ENCODE results near the gene MAGEB17.
"Not testable (repeated sequence)": the region's sequence is repeated elsewhere in the genome, so short reads cannot be mapped to it uniquely, and the experiment has no call there.

MAGEB17 gene, protein sequence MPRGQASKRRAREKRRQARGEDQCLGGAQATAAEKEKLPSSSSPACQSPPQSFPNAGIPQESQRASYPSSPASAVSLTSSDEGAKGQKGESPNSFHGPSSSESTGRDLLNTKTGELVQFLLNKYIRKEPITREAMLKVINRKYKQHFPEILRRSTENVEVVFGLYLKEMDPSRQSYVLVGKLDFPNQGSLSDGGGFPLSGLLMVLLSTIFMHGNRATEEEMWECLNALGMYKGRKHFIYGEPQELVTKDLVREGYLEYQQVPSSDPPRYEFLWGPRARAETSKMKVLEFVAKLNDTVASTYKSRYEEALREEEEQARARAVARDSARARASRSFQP

DNA sequence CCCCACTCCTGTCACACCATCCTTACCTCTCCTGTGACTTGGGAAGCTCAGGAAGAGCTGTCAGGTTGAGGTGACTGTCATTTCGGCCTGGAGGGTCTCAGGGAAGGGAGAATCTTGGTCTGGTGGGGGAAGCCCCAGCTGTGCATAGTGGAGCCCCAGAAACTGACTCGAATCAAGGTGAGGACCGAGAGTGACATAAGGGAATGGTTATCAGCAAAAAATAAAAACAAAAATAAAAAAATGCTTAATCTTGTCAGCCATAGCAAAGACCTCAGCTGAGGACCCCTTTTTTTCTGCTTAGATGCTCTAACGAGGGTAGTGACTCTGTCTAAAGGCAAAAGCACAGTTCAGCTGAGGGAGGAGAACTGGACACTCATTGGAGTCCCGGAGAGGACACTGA, at the start of gene MAGEB17:
Gene MAGEB17, plus strand, starts transcription at position 301 of the 400 bp plus-strand sequence. CDS start 2,902 bp downstream, outside the sequence.
- no peak for DNase-seq

DNA sequence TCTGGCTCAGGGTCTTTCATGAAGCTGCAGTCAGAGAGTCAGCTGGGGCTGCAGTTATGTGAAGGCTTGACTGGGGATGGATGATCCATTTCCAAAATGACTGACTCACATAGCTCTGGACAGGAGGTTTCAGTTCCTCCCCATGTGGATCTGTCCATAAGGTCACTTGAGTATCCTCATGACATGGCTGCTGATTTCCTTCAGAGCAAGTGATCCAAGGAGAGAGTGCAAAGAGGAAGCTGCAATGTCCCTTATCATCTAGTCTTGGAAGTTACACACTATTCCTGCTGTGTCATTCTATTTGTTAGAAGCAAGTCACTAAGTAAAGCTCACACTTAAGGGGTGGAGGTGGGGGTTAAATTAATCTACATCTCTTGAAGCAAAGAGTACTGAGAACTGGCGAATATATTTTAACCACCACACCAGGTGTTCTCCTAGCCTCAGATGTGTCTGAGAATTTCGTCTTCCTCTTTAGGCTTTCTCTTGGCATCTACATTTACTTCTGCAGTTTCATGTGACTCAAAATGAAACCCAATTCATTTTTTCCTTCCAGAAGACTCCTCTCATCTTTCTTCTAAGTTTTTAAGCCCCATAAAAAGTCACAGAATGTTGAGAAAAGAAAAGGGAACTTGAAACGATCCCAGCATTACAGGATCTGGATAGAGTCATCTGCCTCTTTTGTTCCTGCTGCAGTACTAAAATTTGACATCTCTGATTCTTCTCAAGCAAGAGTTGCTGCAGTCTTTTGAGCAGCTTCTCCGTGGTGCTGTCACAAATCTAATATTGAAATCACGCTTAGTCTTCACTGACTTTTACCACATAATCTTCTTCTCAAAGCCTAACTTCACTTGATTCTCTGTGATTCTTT, 47.7 kb upstream of the MAGEB17 start:
- no peak for DNase-seq

DNA sequence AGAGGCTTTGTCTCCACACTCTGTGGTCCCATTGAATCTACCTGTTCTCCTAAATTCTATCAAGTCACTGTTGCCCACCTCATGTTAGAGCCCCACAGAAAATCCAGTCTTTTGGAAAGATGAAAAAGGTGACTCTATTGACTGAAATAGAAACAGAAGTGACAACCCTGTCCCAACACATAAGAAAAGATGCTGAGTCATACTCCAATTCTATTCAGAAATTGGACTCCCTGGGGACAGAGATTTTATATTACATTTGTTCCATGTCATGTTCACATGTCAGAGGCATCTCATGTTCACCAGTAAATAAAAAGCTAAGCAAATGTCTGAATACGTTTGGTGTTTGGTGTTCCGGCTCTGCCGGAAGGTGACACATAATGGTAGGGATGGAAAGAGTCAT, 46.9 kb upstream of the MAGEB17 start:
- no peak for DNase-seq

DNA sequence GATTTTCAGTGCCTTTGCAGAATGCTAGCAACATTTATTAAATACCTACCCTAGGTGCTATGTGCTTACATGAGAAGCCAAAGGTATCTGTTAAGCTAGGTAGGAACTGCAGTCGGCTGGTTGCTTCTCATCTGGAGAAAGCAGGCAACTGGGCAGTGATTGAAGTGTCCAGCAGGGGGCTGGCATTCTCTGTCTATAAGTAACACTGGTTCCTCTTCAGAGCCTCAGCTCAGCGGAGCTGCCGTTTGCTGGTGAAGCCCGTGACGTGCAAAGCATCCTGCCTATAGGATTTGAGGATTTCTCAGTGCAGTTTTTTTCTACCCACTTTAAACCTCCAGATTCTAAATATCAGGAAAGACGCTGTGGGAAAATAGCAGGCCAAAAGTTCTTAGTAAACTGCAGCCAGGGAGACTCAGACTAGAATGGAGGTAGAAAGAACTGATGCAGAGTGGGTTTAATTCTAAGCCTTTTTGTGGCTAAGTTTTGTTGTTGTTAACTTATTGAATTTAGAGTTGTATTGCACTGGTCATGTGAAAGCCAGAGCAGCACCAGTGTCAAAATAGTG, 44.0 kb upstream of the MAGEB17 start, which contains the start of gene GRPR:
Gene GRPR, plus strand, starts transcription at position 344 of the 565 bp plus-strand sequence. CDS start 389 bp downstream, outside the sequence.
- DNase-seq = peak; percentile 30 to 31

DNA sequence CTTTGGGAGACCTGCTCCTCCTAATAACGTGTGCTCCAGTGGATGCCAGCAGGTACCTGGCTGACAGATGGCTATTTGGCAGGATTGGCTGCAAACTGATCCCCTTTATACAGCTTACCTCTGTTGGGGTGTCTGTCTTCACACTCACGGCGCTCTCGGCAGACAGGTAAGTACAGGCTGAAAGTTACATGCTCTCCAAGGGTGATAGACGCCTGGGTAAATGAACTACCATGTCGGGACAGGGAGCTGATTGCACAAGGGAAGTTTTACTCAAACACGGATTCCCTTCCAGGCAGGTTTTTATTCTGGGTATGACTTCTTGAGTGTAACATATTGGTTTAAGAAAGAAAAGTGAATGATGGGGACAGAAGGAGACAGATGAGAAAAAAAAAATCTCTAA, 43.1 kb upstream of the MAGEB17 start:
- no peak for DNase-seq

DNA sequence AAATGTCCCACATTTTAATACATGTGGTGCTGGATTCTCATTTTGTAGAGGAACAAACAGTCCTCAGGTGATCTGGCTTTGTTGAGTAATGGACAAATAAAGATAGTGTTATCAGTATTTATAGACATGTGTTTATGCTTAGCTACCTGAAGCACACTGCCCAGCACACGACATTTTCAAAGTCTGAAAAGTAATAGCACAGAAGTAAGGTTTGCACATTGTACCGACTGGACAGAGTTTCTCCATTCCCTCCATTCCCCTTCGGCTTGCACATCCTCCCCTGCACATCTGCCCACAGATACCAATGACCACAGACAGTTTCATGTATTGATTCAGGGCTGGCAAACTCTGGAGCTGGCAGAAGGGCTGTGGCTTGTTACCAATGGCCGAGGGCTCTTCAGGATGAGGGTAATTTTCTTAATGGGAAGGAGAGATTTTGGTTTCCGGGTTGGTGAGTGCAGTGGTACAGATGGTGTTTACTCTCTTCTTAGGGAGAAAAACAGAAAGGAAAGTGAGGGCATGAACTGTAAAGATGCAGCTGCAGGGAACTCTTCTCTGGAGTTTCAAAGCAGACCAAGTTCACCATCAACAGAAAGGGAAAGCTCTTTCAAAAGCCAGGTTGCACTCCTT, 41.6 kb upstream of the MAGEB17 start:
- no peak for DNase-seq

DNA sequence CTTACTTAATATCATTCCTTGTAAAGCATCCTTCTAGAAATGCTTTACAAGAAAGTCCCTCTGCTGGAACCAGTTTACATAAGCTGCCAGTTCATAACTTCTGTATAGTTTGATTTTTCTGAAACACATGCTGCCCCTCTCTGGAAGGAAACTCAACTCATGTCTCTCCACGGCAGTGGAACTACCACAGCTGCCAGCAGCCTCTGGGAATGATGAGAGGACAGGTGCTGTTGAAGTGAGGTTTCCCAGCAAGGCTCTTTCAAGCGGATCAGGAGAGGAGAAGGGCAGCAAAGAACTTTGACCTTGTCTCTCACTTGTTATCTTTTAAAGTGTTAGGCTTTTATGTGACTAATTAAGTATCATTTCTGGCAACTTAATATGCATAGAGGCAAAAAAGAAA, 36.6 kb upstream of the MAGEB17 start:
- DNase-seq = no peak

DNA sequence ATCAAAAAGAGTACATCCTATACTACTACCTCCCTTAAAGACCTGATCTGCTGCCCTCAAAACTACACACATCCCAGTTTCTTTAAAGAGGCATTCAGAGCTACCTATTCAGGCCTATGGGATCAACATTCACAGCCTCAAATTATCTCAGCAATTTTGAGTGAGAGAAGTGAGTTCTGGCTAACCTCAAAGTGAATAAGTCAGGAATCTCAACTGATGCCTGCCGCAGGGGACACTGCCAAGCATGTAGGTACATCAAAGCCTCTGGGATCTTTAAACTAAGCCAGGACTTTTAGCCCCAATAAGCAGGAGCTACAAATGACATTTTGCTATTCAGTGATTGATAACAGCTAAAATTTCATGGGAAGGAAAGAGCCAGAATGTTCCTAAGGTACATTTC, 32.3 kb upstream of the MAGEB17 start:
- no peak for DNase-seq

DNA sequence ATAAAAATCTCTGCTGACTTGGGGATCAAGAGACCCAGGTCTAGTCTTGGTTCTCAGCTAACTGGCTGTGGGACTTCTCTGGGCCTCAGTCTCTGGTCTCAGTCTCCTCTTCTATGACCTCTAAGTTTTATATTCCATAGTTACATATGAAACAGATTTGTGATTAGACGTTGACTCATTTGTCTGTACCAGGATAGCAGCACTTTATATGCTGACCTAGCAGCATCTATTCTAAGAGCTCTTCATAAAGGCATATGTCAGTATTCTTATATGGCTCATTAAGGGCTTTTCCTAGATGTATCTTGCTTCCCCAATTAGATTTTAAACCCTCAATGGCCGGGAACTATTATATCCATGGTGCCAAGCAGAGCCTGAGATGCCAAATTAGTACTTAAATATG, 31.2 kb upstream of the MAGEB17 start:
- DNase-seq = no peak

DNA sequence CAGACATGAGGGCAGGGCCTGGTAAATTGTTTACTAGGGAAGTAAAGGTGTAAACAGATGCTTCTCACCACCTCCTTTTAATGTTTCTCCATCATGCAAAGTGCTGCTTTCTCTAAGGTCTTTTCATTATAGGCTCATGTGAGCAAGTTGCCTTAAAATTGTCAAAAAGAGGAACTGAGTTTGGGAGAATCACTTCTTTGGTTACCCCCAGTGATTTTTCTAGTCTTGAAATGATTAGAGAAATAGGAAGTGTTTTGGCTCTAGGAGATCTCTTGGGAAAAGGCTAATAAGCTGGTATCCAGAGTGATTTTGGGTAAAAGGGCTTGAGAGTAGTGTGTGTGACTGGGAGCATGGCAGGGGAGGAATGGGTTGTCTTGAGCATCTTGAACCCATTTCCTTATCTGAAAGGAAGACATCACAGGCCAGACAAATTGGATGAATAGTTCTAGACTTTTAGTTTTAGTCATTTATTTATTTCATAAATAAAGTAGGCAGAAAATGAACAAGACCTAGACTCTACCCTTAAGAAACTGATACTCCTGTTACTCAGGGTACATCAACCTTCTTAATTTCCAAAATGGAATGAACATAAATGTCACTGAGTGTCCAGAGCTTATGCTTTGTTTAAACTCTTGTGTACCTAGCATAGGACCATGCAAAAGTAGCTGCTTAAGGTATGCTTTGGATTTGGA, 29.7 kb upstream of the MAGEB17 start:
- DNase-seq = no peak

DNA sequence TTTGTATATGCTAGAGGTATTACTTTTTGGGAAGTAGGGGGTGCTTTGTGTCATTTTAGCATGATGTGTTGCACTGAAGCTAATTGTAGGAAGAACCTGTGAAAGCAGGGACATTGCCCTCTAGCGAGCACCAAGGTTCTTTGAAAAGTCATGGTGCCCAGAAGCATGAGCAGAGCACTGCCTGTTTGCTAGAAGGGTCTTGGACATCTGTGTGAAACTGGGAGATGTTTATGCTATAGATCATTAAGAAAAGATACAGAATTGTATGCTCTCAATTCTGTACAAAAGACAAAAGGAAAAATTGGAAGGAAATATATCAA, 29.2 kb upstream of the MAGEB17 start:
- no peak for DNase-seq

DNA sequence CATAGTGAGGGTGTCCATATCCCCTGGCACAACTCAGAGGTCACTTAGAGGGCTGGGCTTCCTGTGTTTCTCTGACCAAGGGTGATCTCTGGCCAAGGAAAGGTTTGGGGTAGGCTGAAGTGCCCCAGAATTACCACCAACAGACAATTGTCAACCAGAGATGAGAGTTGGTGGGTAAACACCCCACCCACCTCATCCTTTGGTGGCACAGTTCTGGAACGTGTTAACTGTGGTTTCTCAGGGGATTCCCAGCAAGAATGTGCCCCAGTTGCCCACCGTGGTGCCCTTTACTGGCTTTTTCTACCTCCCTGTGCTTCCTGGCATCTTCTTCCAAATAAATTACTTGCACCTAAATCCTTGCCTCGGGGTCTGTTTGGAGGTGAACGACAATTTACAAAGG, 26.8 kb upstream of the MAGEB17 start:
- DNase-seq = no peak

DNA sequence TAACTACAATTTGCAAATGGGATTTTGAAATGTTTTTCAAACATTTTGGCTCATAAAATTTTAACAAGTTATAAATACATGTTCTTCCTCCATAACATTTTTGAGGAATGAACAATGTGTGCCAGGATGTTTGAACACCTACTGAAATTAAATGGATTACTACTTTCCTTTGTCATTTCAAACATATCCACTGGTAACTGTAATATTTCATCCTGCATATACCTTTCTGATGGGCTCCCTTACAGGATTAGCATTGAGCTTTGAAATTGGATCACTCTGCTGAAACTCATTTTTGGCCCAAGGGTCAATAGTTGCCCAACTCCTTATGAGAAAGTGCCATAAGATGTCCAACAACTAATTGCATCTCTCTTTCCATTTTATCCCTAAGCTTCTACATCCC, 26.3 kb upstream of the MAGEB17 start:
- no peak for DNase-seq

DNA sequence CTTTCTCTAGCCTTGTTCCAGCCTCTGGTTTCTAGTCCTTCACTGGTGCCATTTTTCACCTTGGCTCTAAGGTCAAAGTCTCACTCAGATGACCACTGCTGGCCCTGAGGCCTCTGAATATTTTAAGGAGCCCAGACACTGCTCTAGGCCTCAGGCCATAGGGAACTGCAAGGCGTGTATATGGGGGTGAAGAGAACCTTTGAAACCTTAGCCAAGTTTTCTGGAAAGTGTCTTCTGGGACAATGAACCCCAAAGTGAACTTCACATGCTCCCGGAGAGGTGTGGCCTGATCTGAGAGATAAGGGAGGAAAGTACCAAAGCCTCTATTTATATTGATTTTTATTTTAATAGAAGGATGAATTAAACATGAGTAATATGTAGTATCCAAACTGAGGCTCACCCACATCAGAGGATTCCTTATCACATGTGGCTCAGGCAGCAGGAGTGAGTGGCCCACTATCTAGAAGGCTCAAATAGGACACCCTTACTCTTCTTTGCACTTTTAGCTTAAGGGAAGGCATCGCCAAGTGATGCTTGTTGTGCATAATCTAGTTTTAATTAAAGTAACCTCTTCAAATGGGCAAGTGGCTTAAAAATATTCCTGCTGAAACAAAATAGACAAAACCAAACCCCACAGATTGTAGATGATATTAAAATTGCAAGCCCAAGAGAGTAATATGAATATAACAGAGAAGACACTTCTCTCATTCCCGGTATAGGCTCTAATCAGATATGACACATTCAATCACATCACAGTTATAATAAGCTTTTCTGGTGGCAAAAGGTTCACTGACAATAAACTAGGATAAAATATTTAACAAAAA, 25.6 kb upstream of the MAGEB17 start:
- no peak for DNase-seq

DNA sequence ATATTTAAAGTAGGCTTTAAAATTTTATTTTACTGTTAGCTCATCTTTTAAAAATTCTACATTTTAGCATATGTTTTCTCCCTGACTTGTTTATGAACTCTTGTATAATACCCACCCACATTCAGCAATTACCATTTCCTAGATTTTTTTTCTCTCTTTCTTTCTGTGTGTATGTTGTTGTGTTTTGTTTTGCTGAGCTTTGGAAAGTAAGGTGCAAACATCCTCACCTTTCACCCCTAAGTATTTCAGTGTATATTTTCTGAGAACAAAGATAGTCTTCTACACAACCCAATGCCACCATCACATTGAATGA, 25.1 kb upstream of the MAGEB17 start:
- no peak for DNase-seq

DNA sequence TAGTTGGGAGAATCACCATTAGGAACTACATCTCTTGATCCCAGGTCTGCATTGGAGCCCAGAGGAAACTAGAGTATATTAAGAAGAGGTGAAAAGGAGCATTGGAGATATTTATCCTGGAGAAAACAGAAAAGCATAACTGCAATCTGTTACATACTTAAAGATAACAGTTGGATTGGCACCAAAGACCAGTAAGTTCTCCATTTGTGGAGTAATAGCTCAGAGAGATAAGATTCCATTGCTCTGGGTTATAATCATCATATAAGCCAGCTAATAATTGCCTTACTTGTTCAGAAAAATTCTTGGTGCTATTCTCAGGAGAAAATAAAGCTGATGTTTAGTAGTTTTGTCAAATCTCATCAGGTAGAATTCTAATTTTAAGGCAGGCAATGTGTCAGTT, 23.3 kb upstream of the MAGEB17 start:
- DNase-seq = no peak

DNA sequence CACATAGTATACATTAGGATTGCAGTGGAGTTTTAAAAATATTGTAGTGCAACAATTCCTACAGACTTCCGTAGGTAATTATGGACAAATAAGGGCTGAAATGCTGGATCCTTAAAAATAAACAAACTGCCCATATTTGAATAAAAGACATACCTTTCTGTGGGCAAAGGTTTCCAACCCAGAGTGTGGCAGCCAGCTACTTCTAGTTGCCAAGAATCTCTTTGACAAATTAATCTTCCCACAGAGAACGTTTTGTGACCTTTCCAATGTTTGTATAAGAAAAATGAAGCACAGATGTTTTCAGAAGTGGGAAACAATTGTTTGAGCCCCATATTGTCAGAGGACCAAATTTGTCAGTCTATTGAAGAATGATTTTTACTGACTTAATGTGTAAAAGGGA, 22.9 kb upstream of the MAGEB17 start:
- DNase-seq = no peak

DNA sequence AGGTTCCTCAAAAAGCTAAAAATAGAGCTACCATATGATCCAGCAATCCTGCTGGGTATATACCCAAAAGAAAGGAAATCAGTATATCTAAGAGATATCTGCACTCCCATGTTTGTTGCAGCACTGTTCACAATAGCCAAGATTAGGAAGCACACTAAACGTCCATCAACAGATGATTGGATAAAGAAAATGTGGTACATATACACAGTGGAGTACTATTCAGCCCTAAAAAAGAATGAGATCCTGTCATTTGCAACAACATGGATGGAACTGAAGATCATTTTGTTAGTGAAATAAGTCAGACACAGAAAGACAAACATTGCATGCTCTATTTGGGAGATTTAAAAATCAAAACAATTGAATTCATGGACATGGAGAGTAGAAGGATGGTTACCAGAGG, 22.2 kb upstream of the MAGEB17 start:
- not testable (repeated sequence) for DNase-seq

DNA sequence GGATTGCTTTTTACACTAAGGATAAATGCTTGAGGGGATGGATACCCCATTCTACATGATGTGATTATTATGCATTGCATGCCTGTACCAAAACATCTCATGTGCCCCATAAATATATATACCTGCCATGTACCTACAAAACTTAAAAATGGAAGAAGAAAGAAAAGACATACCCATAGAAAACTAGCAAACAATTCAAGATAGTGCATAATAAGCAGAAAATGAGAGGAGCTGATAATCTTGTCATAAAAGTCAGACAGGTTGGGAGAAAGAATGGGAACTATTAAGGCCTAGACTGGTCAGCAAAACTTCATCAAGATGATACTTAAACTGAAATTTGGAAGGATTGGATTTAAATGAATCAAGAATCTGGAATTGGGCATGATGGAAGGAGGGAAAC, 21.6 kb upstream of the MAGEB17 start:
- DNase-seq = no peak

DNA sequence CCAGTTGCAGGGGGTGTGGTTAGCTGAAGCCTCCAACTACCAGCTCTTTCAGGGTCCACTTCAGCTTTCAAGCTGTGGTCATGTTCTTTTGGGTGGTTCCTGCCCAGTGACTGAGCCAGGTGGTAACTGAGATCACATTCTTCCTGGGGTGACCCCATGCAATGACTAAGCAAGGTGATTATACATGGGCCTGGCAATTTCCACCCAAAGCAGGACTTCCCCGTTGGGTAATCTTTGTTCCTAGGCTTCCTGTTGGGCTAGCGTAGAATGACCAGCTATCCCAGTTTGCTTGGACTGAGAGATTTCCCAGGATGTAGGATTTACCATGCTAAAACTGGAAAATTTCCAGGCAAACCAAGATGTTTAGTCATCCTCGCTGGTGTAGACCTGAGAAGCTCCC, 18.4 kb upstream of the MAGEB17 start:
- DNase-seq = no peak

DNA sequence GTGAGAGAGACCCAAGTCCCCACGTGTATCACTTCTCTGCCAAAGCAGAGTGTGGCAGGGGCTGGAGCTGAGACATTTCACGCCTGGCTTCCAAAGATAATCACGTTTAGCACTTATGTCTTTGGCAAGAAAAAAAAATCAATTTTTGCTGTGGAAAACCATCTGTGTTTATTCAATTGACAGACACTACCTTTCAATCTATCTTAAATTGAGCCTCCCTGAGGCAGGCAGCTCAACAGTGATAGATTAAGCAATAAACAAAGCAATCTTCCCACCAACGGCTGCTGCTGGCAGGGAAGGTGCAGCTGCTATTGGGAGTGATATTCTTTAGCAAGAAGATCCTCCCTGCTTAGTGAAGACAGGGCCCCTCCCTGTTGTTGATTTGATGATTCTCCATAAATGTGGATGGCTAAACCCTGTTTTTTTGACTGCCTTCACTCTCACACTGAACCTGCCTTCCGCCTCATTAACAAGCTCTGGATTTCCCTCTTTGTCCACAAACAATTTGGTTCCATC, 11.6 kb upstream of the MAGEB17 start:
- no peak for DNase-seq

All from stimulated activated CD4-positive, alpha-beta T cell treated with anti-CD3 and anti-CD28 coated beads, Interleukin-4, amount 100 ng/mL, for 4 hours (primary cell).